Epithelial cell of prostate (primary cell): ENCODE results near the gene BCAN.
"Not testable (repeated sequence)": the region's sequence is repeated elsewhere in the genome, so short reads cannot be mapped to it uniquely, and the experiment has no call there.

ENCODE experiments used
- DNase-seq: peaks from one replicate; pipeline ENCODE4 v3.0.0-alpha.2; 2011; ENCODE audit warnings: low read depth, low spot score
- H3K27ac ChIP-seq: fragments of 450-650 bp; 2 replicates; pipeline ENCODE4 v1.5.1; 2017; ENCODE audit warnings: mild to moderate bottlenecking

Gene BCAN, protein sequence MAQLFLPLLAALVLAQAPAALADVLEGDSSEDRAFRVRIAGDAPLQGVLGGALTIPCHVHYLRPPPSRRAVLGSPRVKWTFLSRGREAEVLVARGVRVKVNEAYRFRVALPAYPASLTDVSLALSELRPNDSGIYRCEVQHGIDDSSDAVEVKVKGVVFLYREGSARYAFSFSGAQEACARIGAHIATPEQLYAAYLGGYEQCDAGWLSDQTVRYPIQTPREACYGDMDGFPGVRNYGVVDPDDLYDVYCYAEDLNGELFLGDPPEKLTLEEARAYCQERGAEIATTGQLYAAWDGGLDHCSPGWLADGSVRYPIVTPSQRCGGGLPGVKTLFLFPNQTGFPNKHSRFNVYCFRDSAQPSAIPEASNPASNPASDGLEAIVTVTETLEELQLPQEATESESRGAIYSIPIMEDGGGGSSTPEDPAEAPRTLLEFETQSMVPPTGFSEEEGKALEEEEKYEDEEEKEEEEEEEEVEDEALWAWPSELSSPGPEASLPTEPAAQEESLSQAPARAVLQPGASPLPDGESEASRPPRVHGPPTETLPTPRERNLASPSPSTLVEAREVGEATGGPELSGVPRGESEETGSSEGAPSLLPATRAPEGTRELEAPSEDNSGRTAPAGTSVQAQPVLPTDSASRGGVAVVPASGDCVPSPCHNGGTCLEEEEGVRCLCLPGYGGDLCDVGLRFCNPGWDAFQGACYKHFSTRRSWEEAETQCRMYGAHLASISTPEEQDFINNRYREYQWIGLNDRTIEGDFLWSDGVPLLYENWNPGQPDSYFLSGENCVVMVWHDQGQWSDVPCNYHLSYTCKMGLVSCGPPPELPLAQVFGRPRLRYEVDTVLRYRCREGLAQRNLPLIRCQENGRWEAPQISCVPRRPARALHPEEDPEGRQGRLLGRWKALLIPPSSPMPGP

DNA sequence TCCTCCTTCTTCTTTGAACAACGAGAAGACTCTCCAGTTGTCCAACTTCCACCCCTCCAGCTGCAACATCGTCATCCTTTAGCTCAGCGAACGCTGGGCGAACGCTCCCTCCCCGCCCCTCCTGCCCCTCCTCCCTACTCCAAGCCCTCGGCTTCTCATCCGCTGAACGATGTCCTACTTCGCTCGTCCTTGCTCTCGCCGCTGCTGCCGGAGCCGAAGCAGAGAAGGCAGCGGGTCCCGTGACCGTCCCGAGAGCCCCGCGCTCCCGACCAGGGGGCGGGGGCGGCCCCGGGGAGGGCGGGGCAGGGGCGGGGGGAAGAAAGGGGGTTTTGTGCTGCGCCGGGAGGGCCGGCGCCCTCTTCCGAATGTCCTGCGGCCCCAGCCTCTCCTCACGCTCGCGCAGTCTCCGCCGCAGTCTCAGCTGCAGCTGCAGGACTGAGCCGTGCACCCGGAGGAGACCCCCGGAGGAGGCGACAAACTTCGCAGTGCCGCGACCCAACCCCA is at the start of gene BCAN:
Gene BCAN, plus strand, starts transcription at position 357 of the 504 bp plus-strand sequence. CDS start 3,938 bp downstream, outside the sequence.
- no peak for DNase-seq
- no peak within 1 kb of the TSS for H3K27ac ChIP-seq

- peak overlapping the region; percentile 58 for H3K27ac ChIP-seq
- DNase-seq = no peak
Measured at GRCh38 chr1:156592158-156592909, 49.6 kb upstream of the BCAN start.

- H3K27ac ChIP-seq = no peak overlapping the region
- no peak for DNase-seq
Measured at GRCh38 chr1:156592910-156593660, 48.8 kb upstream of the BCAN start.

DNA sequence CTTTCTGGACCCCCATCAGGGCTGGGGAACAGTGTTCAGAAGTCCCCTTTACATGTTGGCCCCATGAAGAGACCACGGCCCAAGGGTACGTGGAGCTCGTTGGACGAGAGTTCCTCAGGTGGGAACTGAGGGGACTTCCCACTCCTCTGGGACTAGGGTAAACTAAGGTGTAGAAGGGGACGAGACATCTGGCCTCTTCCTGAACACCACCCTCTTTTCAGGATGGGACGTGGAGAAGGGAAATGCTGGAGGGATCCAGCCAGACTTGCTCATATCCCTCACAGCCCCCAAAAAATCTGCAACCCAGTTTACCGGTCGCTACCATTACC is 48.3 kb upstream of the BCAN start:
- no peak overlapping the region for H3K27ac ChIP-seq
- no peak for DNase-seq

DNA sequence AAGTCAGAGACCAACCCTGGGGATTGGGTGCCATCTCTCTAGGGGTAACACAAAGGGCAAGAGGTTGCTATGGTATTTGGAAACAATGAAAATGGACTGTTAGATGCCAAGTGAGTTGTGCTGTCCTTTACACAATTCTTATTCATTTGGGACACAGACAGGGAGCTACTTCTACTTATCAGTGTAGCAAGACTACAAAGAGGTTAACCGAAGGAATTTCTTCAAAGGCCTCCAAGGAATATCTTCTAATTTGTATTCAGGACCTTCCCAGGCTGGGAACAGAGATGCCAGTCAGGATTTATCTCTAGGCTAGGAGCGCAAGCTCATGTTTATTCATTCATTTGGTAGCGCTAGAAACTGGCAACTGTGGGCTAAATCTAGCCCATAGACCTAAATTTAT is 47.7 kb upstream of the BCAN start:
- no peak overlapping the region for H3K27ac ChIP-seq

GRCh38 chr1:156595016-156595415 is 46.9 kb upstream of the BCAN start:
- no peak for DNase-seq
- H3K27ac ChIP-seq = no peak overlapping the region

More for the DNA sequence above, 47.7 kb upstream of the BCAN start:
- DNase-seq = no peak

- no peak overlapping the region for H3K27ac ChIP-seq
- no peak for DNase-seq
Measured at GRCh38 chr1:156596426-156596825, 45.5 kb upstream of the BCAN start.

- no peak for DNase-seq
Measured at GRCh38 chr1:156598125-156598524, 43.8 kb upstream of the BCAN start.

DNA sequence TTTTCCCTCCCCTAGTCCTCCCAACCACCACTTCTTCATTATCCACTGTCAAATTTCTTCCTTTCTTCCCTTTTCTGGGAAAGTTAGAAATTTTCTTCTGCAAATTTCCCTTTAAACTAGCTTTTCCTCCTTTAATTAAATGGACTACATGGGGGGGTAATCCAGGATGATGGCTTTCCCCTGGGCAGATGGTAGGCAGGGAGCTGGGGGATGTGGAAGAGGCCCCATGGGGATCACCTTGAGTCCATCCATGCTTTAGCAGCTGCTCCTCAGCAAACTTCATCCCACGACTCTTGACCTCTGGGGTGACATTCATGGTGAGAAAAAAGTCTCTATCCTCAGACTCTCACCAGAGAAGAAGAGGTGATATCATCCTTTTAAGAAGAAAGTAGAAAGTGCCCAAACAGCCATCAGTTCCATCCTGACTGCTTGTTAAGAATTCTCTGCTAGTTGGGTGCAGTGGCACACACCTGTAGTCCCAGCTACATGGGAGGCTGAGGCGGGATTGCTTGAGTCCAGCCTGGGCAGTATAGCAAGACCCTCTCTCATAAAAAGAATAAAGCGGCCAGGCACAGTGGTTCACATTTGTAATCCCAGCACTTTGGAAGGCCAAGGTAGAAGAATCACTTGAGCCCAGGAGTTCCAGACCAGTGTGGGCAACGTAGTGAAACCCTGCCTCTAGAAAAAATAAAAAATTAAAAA is 43.0 kb upstream of the BCAN start:
- no peak overlapping the region for H3K27ac ChIP-seq
- no peak for DNase-seq

More at GRCh38 chr1:156598125-156598524, 43.8 kb upstream of the BCAN start:
- no peak overlapping the region for H3K27ac ChIP-seq

- no peak overlapping the region for H3K27ac ChIP-seq
- DNase-seq = no peak
Measured at GRCh38 chr1:156599811-156600210, 42.1 kb upstream of the BCAN start.

DNA sequence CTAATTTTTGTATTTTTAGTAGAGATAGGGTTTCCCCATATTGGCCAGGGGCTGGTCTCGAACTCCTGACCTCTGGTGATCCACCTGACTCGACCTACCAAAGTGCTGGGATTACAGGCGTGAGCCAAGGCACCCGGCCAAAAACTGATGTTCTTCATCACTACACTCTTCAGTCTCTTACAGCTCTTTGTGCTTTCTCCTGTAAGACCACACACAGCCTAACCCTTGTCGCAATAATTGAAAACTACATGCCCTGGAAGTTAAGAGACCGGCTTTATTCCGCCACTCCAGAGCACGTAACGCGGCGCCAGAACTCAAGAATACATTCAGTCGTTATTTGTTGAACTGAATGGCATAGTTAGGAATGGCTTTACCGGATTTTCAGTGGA is 41.2 kb upstream of the BCAN start:
- peak overlapping the region; percentile 76 for H3K27ac ChIP-seq
- no peak for DNase-seq

DNA sequence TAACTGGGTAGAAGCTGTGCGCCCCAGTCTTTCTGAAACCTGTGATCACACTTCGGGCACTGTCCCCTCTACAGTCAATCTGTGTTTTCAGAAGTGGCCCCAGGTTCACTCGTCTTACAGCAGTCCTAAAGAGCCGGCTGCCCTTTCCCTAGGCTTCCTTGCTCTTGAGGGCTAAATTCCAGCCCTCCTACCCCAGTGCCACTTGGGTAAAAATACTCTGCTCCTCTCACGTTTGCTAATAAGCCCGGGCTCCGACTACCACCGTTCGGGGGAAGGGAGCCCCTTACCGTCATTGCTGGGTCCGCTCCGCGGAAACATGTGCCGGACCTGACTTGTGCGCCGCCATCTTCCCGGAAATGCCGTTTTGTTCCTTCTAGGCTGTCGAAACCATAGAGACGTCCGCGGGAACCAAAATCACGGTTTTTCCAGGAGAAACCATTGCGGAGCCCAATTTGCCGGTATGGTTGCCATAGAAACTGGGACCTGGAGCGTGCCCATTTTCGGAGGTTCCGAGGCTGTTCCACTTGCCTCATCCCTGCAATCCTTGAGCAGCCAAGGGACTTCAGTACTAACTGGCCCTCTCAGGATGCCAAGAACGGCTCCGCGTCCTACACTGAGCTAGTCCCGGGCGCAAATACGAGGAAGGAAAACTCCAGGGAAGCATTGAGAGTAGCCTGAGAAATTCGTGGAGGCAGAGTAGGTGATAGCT is 40.6 kb upstream of the BCAN start, which contains the start of gene GPATCH4:
Gene GPATCH4, minus strand, starts transcription at position 358 of the 709 bp plus-strand sequence.
- H3K27ac ChIP-seq = peak within 1 kb of the TSS; percentile 76
- no peak for DNase-seq

DNA sequence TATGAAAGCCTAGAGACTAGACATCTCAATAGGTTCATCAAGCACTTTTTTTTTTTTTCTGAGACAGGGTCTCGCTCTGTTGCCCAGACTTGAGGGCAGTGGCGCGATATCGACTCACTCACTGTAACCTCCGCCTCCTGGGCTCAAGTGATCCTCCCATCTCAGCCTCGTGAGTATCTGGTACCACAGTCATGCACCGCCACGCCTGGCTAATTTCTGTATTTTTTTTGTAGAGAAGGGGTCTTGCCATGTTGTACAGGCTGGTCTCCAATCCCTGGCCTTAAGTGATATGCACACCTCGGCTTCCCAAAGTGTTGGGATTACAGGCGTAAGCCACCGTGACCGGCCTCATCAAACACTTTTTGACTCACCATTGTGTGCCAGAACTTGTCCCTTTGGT is 40.0 kb upstream of the BCAN start:
- DNase-seq = no peak

DNA sequence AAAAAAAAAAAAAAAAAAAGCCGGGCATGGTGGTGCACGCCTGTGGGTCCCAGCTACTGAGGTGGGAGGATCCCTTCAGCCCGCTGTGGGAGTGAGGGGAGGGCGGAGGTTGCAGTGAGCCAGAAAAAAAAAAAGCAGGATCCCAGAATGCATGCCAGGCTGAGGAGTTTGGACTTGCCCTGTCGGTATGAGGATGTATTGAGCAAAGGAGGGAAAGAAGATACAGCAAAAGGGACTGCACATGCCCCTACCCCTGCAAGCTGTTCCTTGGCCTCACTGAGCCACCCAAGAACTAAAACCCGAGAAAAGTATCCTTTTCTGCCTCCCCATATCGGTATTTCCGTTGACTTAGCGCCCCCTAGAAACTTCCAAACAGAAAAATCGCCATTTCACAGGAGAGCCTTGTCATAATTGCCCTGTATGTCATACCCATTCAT is 39.3 kb upstream of the BCAN start:
- peak; percentile 24 for DNase-seq
- H3K27ac ChIP-seq = peak overlapping the region; percentile 76

More for the DNA sequence above, 40.0 kb upstream of the BCAN start:
- peak overlapping the region; percentile 76 for H3K27ac ChIP-seq

GRCh38 chr1:156607344-156607743 is 34.6 kb upstream of the BCAN start:
- H3K27ac ChIP-seq, DNase-seq: not testable (repeated sequence)

DNA sequence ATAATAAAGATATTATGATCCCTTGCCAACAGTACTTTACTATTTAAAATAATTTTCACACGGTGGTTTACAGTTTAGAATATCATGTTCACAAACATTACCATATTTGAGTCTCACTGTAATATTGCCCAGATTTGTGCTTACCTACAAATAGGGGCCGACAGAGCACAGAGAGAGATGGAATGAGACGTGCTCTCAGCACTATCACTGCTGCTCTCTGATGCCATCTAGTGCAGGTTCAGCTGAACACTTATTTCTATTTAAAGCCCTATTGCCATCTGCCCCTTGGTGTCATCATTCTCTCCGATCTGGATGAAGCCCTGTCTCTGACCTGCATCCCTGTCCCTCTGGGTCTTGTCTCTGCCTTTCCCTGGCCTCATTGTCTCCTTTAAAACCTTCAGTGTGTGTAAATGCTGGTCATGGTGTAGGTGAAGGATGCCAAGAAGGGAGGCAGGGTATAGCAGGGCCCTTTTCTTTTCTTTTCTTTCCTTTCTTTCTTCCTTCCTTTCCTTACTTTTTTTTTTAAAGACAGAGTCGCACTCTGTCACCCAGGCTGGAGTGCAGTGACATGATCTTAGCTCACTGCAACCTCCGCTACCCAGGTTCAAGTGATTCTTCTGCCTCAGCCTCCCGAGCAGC is 33.8 kb upstream of the BCAN start:
- no peak overlapping the region for H3K27ac ChIP-seq
- no peak for DNase-seq

GRCh38 chr1:156608981-156609380 is 32.9 kb upstream of the BCAN start:
- H3K27ac ChIP-seq = no peak overlapping the region
- no peak for DNase-seq

DNA sequence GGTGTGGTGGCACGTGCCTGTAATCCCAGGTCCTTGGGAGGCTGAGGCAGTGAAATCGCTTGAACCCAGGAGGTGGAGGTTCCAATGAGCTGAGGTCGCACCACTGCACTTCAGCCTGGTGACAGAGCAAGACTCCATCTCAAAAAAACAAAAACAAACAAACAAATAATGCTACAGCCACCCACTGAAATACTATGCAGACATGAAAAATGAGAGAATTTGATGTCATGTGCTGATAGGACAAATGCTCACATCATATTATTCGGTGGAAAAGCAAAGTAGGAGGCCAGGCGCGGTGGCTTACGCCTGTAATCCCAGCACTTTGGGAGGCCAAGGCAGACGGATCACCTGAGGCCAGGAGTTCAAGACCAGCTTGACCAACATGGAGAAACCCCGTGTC is 31.8 kb upstream of the BCAN start:
- not testable (repeated sequence) for H3K27ac ChIP-seq, DNase-seq
